ENCODE measurements around the gene NLRP9.

The NLRP9 gene

DNA sequence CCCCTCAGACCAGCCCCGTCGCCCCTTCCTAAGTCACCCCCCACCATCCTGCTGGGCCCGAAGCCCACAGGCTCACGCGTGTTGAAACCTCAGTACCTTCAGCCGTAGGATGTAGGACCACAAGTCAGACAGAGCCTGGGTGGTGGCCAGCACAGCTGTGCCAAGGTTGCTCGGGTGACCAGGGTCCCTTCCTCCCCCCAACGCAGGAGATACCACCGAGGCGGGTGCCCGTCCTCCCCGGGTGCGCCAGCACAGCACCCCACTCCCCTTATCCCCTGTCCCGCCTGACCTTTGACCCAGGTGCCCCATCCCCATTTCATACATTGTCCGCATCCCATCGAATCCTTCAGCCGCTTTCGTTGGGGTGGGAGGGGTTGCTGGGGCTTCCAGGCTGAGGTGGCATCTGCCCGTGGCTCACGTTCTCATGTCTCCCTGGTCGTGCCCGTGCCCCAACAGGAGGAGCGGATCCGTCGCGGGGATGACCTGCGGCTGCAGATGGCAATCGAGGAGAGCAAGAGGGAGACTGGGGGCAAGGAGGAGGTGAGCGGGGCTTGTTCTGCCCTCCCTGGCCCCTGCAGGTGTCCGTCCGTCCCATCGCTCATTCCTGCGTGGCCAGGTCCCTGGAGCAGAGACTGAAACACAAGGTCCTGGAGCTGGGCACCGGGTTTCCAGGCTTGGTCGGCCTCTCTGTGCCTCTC, 48.6 kb downstream of the NLRP9 start:
- in situ Hi-C loops (cut with HindIII; ENCODE audit: low sequenced_read_pairs) = no loop called here

DNA sequence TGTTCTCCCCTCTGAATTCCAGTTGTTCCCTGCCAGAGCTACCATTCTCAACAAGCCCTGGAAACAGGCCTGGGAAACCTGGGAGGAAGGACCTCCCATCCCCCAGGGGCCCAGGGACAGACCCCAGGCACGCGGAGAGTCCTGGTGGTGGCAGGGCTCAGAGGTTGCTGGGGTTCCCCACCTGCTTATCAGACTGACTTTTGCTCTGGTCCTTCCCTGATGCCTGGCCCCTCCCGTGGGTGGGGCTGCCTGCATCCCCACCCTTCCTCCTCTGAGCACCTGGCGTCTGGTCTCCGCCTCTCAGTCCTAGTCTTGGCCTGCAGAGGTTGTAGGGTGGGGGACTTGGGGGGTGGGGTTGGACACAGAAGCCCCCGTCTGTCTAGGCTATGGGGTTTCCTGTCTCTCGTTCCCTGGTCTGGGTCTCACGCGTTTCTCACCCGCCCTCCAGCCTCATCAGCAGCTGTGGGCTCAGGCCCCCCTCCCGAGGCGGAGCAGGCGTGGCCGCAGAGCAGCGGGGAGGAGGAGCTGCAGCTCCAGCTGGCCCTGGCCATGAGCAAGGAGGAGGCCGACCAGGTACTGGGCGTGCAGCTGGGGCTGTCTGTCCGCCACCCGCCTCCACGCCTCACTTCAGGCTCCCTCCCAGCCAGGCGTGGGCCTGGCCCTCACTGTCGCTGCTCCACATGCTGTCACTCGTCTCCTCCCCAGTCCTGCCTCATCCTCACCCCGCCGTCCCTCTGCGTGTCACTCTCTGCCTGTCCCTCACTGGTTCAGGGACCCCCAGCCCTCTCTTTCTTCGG, 49.6 kb downstream of the NLRP9 start:
- in situ Hi-C loops (cut with HindIII; ENCODE audit: low sequenced_read_pairs) = no loop called here

- in situ Hi-C loops (cut with HindIII; ENCODE audit: low sequenced_read_pairs) = no loop called here
These were observed 50.7 kb downstream of the NLRP9 start for GRCh38 chr19:55687281-55688201.

DNA sequence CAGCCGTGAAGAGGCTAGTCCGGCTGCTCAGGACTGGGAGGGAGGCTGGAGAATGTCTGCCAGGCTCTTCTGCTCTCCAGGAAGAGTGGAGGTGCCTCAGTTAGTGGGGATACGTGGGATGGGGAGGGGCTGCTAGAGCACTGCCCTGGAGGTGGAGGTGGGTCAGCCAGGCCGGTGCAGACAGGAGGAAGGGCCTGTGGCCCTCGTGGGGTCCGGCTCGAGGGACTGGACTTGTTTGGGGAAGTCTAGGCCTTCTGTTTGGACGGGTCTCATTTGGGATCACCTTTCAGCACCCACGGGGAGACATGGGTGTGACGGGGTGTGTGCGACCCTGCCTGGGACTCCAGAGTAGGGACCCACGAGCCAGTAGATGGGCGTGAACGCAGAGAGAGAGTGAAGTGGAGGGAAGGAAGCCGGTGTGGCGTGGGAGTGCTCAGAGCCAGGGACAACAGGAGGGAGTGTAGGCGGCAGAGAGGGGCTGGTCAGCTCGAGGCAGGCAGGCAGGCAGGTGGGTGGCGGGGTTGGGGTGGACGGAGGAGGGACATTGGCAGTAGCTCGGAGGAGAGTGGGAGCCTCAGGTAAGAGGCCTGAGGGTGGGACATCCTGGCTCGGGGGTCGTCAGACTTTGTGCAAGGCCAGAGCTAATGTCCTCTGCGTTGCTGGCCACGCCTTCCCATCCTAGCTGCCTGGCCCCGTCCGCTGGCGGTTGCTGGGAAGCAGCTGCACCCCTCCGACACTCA, 51.7 kb downstream of the NLRP9 start:
- in situ Hi-C loops (cut with HindIII; ENCODE audit: low sequenced_read_pairs) = no loop called here

DNA sequence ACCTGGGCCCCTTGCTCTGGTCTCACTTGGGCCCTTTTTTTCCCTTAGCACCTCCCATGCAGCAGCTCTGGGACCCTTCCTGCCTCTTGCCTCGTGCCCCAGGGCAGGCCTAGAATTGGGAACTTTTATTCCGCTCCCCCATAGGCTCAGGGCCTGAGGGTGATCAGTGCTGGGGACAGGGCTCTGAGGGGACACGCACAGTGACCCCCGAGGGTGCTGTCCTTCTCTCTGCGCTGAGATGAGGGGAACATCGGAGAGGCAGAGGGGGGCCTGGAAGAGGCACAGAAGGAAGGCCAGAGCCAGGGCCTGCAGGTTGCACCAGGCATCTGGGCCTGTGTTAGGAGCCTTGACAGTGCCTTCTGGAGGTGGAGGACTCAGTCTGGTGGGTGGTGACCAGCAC, 52.4 kb downstream of the NLRP9 start:
- in situ Hi-C loops (cut with HindIII; ENCODE audit: low sequenced_read_pairs) = no loop called here

GRCh38 chr19:55684946-55685681, 53.1 kb downstream of the NLRP9 start:
- in situ Hi-C loops (cut with HindIII; ENCODE audit: low sequenced_read_pairs) = no loop called here

- in situ Hi-C loops (cut with HindIII; ENCODE audit: low sequenced_read_pairs) = no loop called here
These were observed 54.5 kb downstream of the NLRP9 start for GRCh38 chr19:55683449-55684261.

DNA sequence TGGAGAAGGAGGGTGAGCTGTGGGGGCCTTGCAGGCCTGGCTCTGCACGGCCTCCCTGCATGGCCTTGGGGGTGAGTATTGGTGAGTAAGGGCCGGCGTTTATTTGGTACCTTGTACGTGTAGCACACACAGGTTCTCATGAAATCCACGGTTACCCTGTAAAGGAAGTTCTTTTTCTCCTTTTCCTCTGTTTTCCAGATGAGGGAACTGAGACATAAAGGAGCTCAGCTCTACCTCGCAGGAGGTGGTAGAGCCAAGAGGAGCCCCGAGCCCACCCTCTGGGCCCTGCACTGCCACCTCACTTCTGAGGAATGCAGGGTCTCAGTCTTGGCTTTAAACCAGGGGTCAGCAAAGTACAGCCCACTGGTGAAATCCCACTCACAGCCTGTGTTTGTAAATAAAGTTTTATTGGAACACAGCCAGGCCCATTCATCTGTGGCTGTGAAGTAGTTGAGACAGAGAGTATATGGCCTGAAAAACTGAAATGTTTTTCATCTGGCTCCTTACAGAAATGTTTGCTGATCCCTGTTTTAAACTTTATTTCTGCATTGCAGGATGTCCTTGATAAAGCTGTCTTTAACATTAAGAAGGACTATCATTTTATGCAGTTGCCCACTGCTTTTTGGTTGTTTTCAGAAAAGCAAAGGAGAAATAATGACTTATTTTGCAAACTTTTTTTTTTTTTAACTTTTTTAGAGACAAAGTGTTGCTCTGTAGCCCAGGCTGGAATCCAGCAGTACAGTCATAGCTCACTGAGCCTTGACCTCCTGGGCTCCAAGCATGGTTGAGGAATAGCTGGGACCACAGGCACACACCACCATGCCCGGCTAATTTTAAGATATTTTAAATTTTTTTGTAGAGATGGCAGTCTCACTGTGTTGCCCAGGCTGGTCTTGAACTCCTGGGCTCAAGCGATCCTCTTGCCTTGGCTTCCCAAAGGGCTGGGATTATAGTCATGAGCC, 56.8 kb downstream of the NLRP9 start:
- in situ Hi-C loops (cut with HindIII; ENCODE audit: low sequenced_read_pairs) = no loop called here

DNA sequence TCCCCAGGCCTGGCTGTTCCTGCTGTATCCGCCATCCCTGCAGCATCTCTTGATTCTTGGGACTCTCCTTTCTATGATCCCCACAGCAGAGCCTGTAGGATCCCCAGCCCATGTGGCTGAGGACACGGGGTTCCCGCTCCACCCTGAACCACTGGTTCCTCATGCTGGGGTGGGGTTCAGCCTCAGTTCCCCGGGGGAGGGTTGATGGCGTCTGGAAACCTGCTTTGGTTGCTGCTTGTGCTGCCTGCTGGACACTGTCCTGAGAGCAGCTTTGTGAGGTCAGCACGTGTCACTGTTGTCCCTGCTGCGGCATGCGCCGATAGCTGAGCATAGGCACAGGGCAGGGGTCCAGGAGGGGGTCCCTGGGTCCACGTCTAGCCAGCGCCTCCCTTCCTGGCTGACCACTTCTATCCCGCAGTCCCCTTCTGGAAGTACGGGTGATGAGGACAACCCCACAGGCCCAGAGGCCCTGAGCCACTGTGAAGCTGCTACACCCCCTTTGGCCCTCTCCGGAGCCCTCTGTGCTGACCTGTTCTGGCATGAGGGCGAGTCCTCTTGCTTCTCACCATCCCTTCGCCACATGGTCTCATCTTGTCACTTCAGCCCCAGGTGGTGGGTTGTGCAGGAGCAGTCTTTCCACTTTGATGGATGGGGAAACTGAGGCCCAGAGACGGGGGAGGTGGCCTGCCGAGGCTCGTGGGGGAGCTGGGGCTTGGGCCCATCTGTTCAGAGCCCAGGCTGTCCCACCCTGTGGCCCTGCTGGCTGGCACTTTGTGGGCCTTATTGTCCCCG, 57.7 kb downstream of the NLRP9 start:
- in situ Hi-C loops (cut with HindIII; ENCODE audit: low sequenced_read_pairs) = no loop called here

- in situ Hi-C loops (cut with HindIII; ENCODE audit: low sequenced_read_pairs) = no loop called here
These were observed 58.6 kb downstream of the NLRP9 start for GRCh38 chr19:55679343-55680257.

GRCh38 chr19:55678121-55678671, 60.0 kb downstream of the NLRP9 start:
- in situ Hi-C loops (cut with HindIII; ENCODE audit: low sequenced_read_pairs) = no loop called here

- in situ Hi-C loops (cut with HindIII; ENCODE audit: low sequenced_read_pairs) = no loop called here
These were observed 60.6 kb downstream of the NLRP9 start for GRCh38 chr19:55677572-55678028.

- in situ Hi-C loops (cut with HindIII; ENCODE audit: low sequenced_read_pairs) = no loop called here
These were observed 61.2 kb downstream of the NLRP9 start for GRCh38 chr19:55676889-55677505.

- in situ Hi-C loops (cut with HindIII; ENCODE audit: low sequenced_read_pairs) = no loop called here
These were observed 61.8 kb downstream of the NLRP9 start for GRCh38 chr19:55676383-55676782.

DNA sequence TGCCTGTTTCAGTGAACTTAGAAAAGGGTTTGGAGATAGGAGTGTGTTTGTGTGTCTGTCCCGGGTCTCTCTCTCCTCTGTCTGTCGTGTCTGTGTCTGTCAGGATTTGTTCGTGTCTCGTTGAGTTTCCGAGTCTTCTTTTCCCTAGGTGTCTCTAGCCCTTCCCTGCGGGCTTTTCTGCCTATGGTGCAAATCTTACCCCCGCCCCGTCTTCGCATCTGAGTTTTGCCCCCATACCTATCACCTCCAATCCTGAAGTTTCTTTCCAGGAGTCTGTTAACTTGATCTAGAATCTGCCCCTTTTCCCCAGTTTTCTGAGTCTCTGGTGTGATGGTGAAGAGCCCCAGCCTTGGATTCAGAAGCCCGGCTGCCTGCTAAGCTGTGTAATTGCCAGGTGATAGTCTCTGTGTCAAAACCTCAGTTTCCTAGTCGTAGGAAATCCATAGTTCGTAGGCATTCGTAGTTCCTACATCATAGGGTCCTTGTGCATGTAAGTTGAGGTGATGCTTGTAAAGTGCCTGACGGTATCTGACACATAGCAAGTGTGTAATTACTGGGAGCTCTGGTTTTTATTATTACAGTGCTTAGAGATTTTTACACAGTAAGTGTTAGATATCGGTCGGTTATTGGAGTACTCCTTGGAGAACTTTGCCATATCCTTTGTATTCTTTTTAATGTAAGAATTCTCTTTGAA, 62.4 kb downstream of the NLRP9 start:
- in situ Hi-C loops (cut with HindIII; ENCODE audit: low sequenced_read_pairs) = no loop called here
